Astrocyte of the hippocampus (primary cell): ENCODE results near the gene HEPH.
"Not testable (repeated sequence)": the region's sequence is repeated elsewhere in the genome, so short reads cannot be mapped to it uniquely, and the experiment has no call there.

Experiments used
- DNase-seq: peaks from one replicate; pipeline ENCODE4 v3.0.0; 2011; ENCODE audit warnings: low read depth, low spot score

The HEPH gene

GRCh38 chrX:66200855-66201795 lies 37.1 kb downstream of the HEPH start:
- DNase-seq: no peak

DNA sequence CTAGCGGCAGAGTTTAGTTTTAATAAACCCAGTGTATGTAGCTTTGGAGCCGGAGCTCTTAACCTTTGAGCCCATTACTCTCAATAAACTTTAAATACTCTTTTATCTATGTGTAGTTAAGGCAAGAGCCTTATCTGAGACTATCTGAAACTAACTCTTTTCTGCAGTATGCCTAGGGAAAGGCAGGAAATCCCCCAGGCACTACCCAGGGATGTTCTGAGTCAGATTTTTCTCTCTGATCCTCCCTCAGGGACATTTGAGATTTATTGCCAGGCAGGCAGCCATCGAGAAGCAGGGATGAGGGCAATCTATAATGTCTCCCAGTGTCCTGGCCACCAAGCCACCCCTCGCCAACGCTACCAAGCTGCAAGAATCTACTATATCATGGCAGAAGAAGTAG lies 39.1 kb downstream of the HEPH start:
- no peak for DNase-seq

DNA sequence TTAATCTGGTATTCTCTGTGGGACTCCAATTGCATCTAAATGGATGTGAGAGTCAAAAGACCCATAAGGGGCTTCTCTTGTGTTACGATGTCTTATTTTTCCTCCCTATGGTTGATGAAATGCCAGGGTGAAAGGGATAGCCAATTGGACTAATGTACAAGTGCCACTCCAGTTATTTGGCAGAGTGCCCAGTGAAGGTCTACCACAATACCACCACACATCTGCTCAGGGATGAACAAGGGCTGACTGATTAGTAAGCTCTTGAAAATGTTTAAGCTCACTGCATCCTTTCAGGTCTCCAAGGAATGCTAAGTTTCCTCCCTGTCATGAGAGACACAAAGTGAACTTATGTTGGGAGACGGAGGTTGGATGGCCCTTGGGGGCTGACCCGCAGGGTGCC lies 57.8 kb downstream of the HEPH start:
- peak; percentile 8 for DNase-seq

DNA sequence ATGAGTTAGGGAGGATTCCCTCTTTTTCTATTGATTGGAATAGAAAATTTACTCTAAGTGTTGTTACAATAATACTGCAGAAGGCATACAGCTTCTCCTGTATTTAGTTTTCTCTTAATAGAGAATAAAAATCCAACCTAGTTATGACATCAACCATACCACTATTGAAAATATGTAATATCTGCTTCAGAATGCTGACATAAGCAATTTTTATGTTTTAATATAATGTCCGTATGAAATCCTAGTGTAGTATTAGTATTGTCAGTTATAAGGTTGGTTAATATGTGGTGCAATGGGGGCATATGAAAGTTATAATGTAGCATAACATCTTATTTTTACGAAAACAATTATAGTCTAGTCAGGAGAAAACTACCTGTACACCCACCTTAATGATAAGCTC lies 68.2 kb downstream of the HEPH start:
- no peak for DNase-seq

DNA sequence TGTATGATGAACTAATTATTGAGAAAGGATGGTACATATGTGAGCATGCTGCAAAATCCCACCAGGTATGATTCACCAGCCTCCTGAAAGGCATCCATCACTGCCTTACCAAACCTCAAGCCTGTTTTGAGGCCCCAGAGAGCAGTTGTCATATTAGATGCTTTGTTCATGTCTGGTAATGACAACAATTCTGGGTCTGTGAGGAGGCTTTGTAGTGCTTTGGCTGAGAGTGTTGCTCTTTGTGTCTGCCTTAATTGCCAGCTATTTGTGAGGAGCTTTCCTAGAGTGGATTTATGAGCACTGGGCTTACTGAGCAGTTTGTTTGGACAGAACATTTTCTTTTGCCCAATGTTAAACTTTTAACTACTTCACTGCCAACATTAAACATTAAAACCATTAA lies 69.2 kb downstream of the HEPH start:
- DNase-seq: no peak

- not testable (repeated sequence) for DNase-seq
Observed at GRCh38 chrX:66233904-66234303, 69.9 kb downstream of the HEPH start.

GRCh38 chrX:66255359-66255967 lies 91.4 kb downstream of the HEPH start:
- DNase-seq: no peak

- no peak for DNase-seq
Observed at GRCh38 chrX:66262807-66263206, 98.8 kb downstream of the HEPH start.
